Measurements from ENCODE around the gene SLC6A11.

The SLC6A11 gene

GRCh38 chr3:10883478-10884234 lies 67.6 kb downstream of the SLC6A11 start:
- Mint-ChIP-seq H3K4me1 (no peaks in the 10 kb centered on the region), H3K36me3 (no peaks in the 10 kb centered on the region), H3K9me3 (no peaks in the 10 kb centered on the region), H3K27ac (no peak overlapping the region), H3K4me3 (no peak overlapping the region)
- no peak for ATAC-seq
- no peak for DNase-seq (ENCODE audit: low spot score in 2 of 2)

- no peak for ATAC-seq
- Mint-ChIP-seq H3K4me3 (no peak overlapping the region), H3K4me1 (no peaks in the 10 kb centered on the region), H3K9me3 (peaks cover 4% of the 10 kb centered on the region), H3K27ac (no peak overlapping the region), H3K36me3 (no peaks in the 10 kb centered on the region)
- DNase-seq (ENCODE audit: low spot score in 2 of 2): no peak
These were observed 71.0 kb downstream of the SLC6A11 start for GRCh38 chr3:10887015-10887414.

GRCh38 chr3:10888518-10889090 lies 72.6 kb downstream of the SLC6A11 start:
- Mint-ChIP-seq H3K4me1 (no peaks in the 10 kb centered on the region), H3K27ac (no peak overlapping the region), H3K9me3 (peaks cover 4% of the 10 kb centered on the region)

GRCh38 chr3:10889206-10889960 lies 73.4 kb downstream of the SLC6A11 start:
- H3K4me1 Mint-ChIP-seq: no peaks in the 10 kb centered on the region
- no peaks in the 10 kb centered on the region for H3K36me3 Mint-ChIP-seq
- DNase-seq (ENCODE audit: low spot score in 2 of 2): no peak
- peaks cover 4% of the 10 kb centered on the region for H3K9me3 Mint-ChIP-seq
- ATAC-seq: no peak
- no peak overlapping the region for H3K27ac Mint-ChIP-seq
- no peak overlapping the region for H3K4me3 Mint-ChIP-seq

More at GRCh38 chr3:10888518-10889090, 72.6 kb downstream of the SLC6A11 start:
- DNase-seq (ENCODE audit: low spot score in 2 of 2): no peak
- ATAC-seq: no peak
- Mint-ChIP-seq H3K36me3 (no peaks in the 10 kb centered on the region), H3K4me3 (no peak overlapping the region)

- Mint-ChIP-seq H3K36me3 (no peaks in the 10 kb centered on the region), H3K4me3 (no peak overlapping the region), H3K9me3 (peaks cover 4% of the 10 kb centered on the region), H3K4me1 (no peaks in the 10 kb centered on the region), H3K27ac (no peak overlapping the region)
- ATAC-seq: no peak
- no peak for DNase-seq (ENCODE audit: low spot score in 2 of 2)
These were observed 74.6 kb downstream of the SLC6A11 start for GRCh38 chr3:10890665-10891064.

GRCh38 chr3:10892622-10893021 lies 76.6 kb downstream of the SLC6A11 start:
- Mint-ChIP-seq H3K27ac (no peak overlapping the region), H3K4me3 (no peak overlapping the region), H3K36me3 (no peaks in the 10 kb centered on the region), H3K9me3 (peaks cover 4% of the 10 kb centered on the region), H3K4me1 (no peaks in the 10 kb centered on the region)
- DNase-seq (ENCODE audit: low spot score in 2 of 2): no peak
- no peak for ATAC-seq

- H3K27ac Mint-ChIP-seq: no peak overlapping the region
- ATAC-seq: no peak
- H3K4me1 Mint-ChIP-seq: no peaks in the 10 kb centered on the region
- H3K4me3 Mint-ChIP-seq: no peak overlapping the region
- no peak for DNase-seq (ENCODE audit: low spot score in 2 of 2)
- H3K36me3 Mint-ChIP-seq: no peaks in the 10 kb centered on the region
- peaks cover 6% of the 10 kb centered on the region for H3K9me3 Mint-ChIP-seq
These were observed 85.4 kb downstream of the SLC6A11 start for GRCh38 chr3:10901296-10901945.

- ATAC-seq (no peak), DNase-seq (ENCODE audit: low spot score in 2 of 2) (no peak)
- Mint-ChIP-seq H3K9me3 (peaks cover 23% of the 10 kb centered on the region), H3K27ac (no peak overlapping the region), H3K36me3 (no peaks in the 10 kb centered on the region), H3K4me3 (no peak overlapping the region), H3K4me1 (no peaks in the 10 kb centered on the region)
These were observed 91.2 kb downstream of the SLC6A11 start for GRCh38 chr3:10907262-10907661.

GRCh38 chr3:10910367-10910766 lies 94.3 kb downstream of the SLC6A11 start:
- no peaks in the 10 kb centered on the region for H3K36me3 Mint-ChIP-seq
- H3K4me1 Mint-ChIP-seq: no peaks in the 10 kb centered on the region
- DNase-seq (ENCODE audit: low spot score in 2 of 2) (no peak), ATAC-seq (no peak)
- peaks cover 23% of the 10 kb centered on the region for H3K9me3 Mint-ChIP-seq
- no peak overlapping the region for H3K4me3 Mint-ChIP-seq
- no peak overlapping the region for H3K27ac Mint-ChIP-seq

- H3K9me3 Mint-ChIP-seq: peaks cover 16% of the 10 kb centered on the region
- no peaks in the 10 kb centered on the region for H3K36me3 Mint-ChIP-seq
- H3K4me1 Mint-ChIP-seq: no peaks in the 10 kb centered on the region
- H3K4me3 Mint-ChIP-seq: no peak overlapping the region
- no peak overlapping the region for H3K27ac Mint-ChIP-seq
- no peak for DNase-seq (ENCODE audit: low spot score in 2 of 2)
- no peak for ATAC-seq
These were observed 95.4 kb downstream of the SLC6A11 start for GRCh38 chr3:10911350-10912002.

GRCh38 chr3:10912786-10913185 lies 96.8 kb downstream of the SLC6A11 start:
- DNase-seq (ENCODE audit: low spot score in 2 of 2) (no peak), ATAC-seq (no peak)
- Mint-ChIP-seq H3K4me1 (no peaks in the 10 kb centered on the region), H3K4me3 (no peak overlapping the region), H3K36me3 (no peaks in the 10 kb centered on the region), H3K27ac (no peak overlapping the region), H3K9me3 (peaks cover 6% of the 10 kb centered on the region)

- no peak overlapping the region for H3K4me3 Mint-ChIP-seq
- H3K4me1 Mint-ChIP-seq: no peaks in the 10 kb centered on the region
- H3K9me3 Mint-ChIP-seq: no peaks in the 10 kb centered on the region
- H3K27ac Mint-ChIP-seq: no peak overlapping the region
- H3K36me3 Mint-ChIP-seq: no peaks in the 10 kb centered on the region
- DNase-seq (ENCODE audit: low spot score in 2 of 2) (no peak), ATAC-seq (no peak)
These were observed 99.3 kb downstream of the SLC6A11 start for GRCh38 chr3:10915376-10915775.

GRCh38 chr3:10917176-10917575 lies 101.1 kb downstream of the SLC6A11 start:
- ATAC-seq (no peak), DNase-seq (ENCODE audit: low spot score in 2 of 2) (no peak)
- H3K4me1 Mint-ChIP-seq: no peaks in the 10 kb centered on the region
- H3K36me3 Mint-ChIP-seq: no peaks in the 10 kb centered on the region
- H3K9me3 Mint-ChIP-seq: peaks cover 3% of the 10 kb centered on the region
- no peak overlapping the region for H3K27ac Mint-ChIP-seq
- no peak overlapping the region for H3K4me3 Mint-ChIP-seq

GRCh38 chr3:10918011-10918410 lies 102.0 kb downstream of the SLC6A11 start:
- no peaks in the 10 kb centered on the region for H3K36me3 Mint-ChIP-seq
- peaks cover 3% of the 10 kb centered on the region for H3K9me3 Mint-ChIP-seq
- no peaks in the 10 kb centered on the region for H3K4me1 Mint-ChIP-seq
- ATAC-seq: no peak
- no peak for DNase-seq (ENCODE audit: low spot score in 2 of 2)
- no peak overlapping the region for H3K27ac Mint-ChIP-seq
- H3K4me3 Mint-ChIP-seq: no peak overlapping the region

GRCh38 chr3:10919636-10920035 lies 103.6 kb downstream of the SLC6A11 start:
- Mint-ChIP-seq H3K9me3 (peaks cover 3% of the 10 kb centered on the region), H3K27ac (no peak overlapping the region), H3K4me3 (no peak overlapping the region), H3K36me3 (no peaks in the 10 kb centered on the region), H3K4me1 (no peaks in the 10 kb centered on the region)
- ATAC-seq: no peak
- DNase-seq (ENCODE audit: low spot score in 2 of 2): no peak

All from stimulated activated effector memory CD8-positive, alpha-beta T cell treated with anti-CD3 and anti-CD28 coated beads, Interleukin-12 subunit alpha, Interleukin-12 subunit beta, amount 100 ng/mL, for 72 hours (primary cell).